DMS153 (cell line): ENCODE data around the gene TEX26.

Source experiments
- DNase-seq: peaks from one replicate; lab custom pipeline; 2025; lab: John Stamatoyannopoulos, UW

Gene TEX26

GRCh38 chr13:30932481-30933353, at the start of gene TEX26:
TSS of gene TEX26 (plus strand) at chr13:30932656. CDS start at chr13:30932716, 60 bp downstream.
- no peak for DNase-seq

- DNase-seq: no peak
These were observed 49.3 kb upstream of the TEX26 start for GRCh38 chr13:30882996-30883766.

GRCh38 chr13:30884543-30884942, 47.9 kb upstream of the TEX26 start:
- no peak for DNase-seq

- no peak for DNase-seq
These were observed 43.2 kb upstream of the TEX26 start for GRCh38 chr13:30889196-30889690.

GRCh38 chr13:30892966-30893365, 39.5 kb upstream of the TEX26 start:
- no peak for DNase-seq

- no peak for DNase-seq
These were observed 36.7 kb upstream of the TEX26 start for GRCh38 chr13:30895773-30896172.

GRCh38 chr13:30898070-30898469, 34.4 kb upstream of the TEX26 start:
- DNase-seq: no peak

GRCh38 chr13:30898678-30899241, 33.7 kb upstream of the TEX26 start:
- DNase-seq: peak; percentile 30

GRCh38 chr13:30900436-30900835, 32.0 kb upstream of the TEX26 start:
- no peak for DNase-seq

GRCh38 chr13:30900952-30901749, 31.3 kb upstream of the TEX26 start:
- no peak for DNase-seq

GRCh38 chr13:30904043-30904442, 28.4 kb upstream of the TEX26 start:
- no peak for DNase-seq

GRCh38 chr13:30905932-30906383, 26.5 kb upstream of the TEX26 start, which contains the start of gene MEDAG:
TSS of gene MEDAG (plus strand) at chr13:30906271. CDS start at chr13:30906516, 245 bp downstream.
- no peak for DNase-seq

GRCh38 chr13:30906411-30907051, 25.9 kb upstream of the TEX26 start:
- no peak for DNase-seq

- DNase-seq: no peak
These were observed 25.2 kb upstream of the TEX26 start for GRCh38 chr13:30907121-30907861.

- DNase-seq: no peak
These were observed 24.0 kb upstream of the TEX26 start for GRCh38 chr13:30908416-30908980.

GRCh38 chr13:30910676-30911075, 21.8 kb upstream of the TEX26 start:
- DNase-seq: no peak

- no peak for DNase-seq
These were observed 16.5 kb upstream of the TEX26 start for GRCh38 chr13:30915691-30916541.

GRCh38 chr13:30916991-30917390, 15.5 kb upstream of the TEX26 start:
- DNase-seq: no peak
